IMR-90 (cell line): ENCODE measurements around the gene NGFR. TPM values are rescaled to one million over a fixed set of nuclear protein-coding genes. Genes with fewer than 3 reads are reported as not detected.
A peak's percentile ranks its signal among the peaks of the same experiment; 100 is the strongest.

Source experiments
- ATAC-seq: fragments of 200-7000 bp; cut with Tn5 transposase; 2 replicates; pipeline ENCODE4 v1.9.1; 2020; ENCODE audit warnings: low read depth, mild to moderate bottlenecking, moderate library complexity
- BruUV-seq: library from RNA; stranded (reverse); fragments of 400-500 nt; replicated peaks from 2 replicates; lab custom pipeline; 2021; lab: Mats Ljungman, UMichigan
- CTCF ChIA-PET: fragments of 300-600 bp; formaldehyde crosslinking; extraction: SDS; loops from one replicate; lab custom pipeline; 2021; ENCODE audit warnings: antibody characterized with exemption; lab: Yijun Ruan, JAX
- POLR2A ChIA-PET: fragments of 300-600 bp; sonication (Branson Sonifier 250); formaldehyde crosslinking; loops from one replicate; lab custom pipeline; 2022; ENCODE audit warnings: antibody characterized with exemption; ENCODE audit not compliant: unreplicated experiment; lab: Charles Lee
- DNase-seq: peaks from one replicate; pipeline ENCODE4 v3.0.0; 2013
- H2AFZ ChIP-seq: replicated peaks from 2 replicates; pipeline ENCODE3; 2013; ENCODE audit warnings: low read length, mild to moderate bottlenecking; ENCODE audit not compliant: poor library complexity
- H2AK5ac ChIP-seq: 2 replicates; pipeline ENCODE4 v1.6.1; 2013; ENCODE audit warnings: low read depth, low read length, inconsistent platforms
- H2AK9ac ChIP-seq: replicated peaks from 2 replicates; pipeline ENCODE3; 2013; ENCODE audit warnings: mild to moderate bottlenecking, low read depth, low read length, moderate library complexity; ENCODE audit not compliant: poor library complexity
- H2BK120ac ChIP-seq: 2 replicates; pipeline ENCODE4 v1.6.1; 2013; ENCODE audit warnings: low read depth, low read length, inconsistent platforms
- H2BK15ac ChIP-seq: 3 replicates; pipeline ENCODE4 v1.6.1; 2013; ENCODE audit warnings: low read depth, low read length, inconsistent platforms
- H2BK20ac ChIP-seq: 2 replicates; pipeline ENCODE4 v1.6.1; 2013; ENCODE audit warnings: low read depth, mild to moderate bottlenecking, inconsistent platforms, low read length, moderate library complexity
- H2BK5ac ChIP-seq: 2 replicates; pipeline ENCODE4 v1.6.1; 2013; ENCODE audit warnings: mild to moderate bottlenecking, low read depth, low read length, inconsistent platforms; ENCODE audit not compliant: poor library complexity, severe bottlenecking
- H3K14ac ChIP-seq: replicated peaks from 2 replicates; pipeline ENCODE4 v1.6.1; 2013; ENCODE audit warnings: low read depth, low read length, inconsistent platforms
- H3K18ac ChIP-seq: 2 replicates; pipeline ENCODE4 v1.6.1; 2013; ENCODE audit warnings: low read depth, low read length, control low read depth
- H3K23ac ChIP-seq: 2 replicates; pipeline ENCODE4 v1.6.1; 2013; ENCODE audit warnings: low read depth, low read length, inconsistent platforms
- H3K27ac ChIP-seq: 2 replicates; pipeline ENCODE4 v1.5.1; 2013; ENCODE audit warnings: mild to moderate bottlenecking, control low read depth, low read length; ENCODE audit not compliant: insufficient read depth
- H3K27me3 ChIP-seq: 2 replicates; pipeline ENCODE4 v1.6.1; 2013; ENCODE audit warnings: low read length; ENCODE audit not compliant: control insufficient read depth, insufficient read depth
- H3K36me3 ChIP-seq: 2 replicates; pipeline ENCODE4 v1.6.1; 2013; ENCODE audit warnings: low read length, mixed read lengths; ENCODE audit not compliant: control insufficient read depth, insufficient read depth
- H3K4ac ChIP-seq: 2 replicates; pipeline ENCODE4 v1.6.1; 2013; ENCODE audit warnings: low read depth, low read length, inconsistent platforms
- H3K4me1 ChIP-seq: 2 replicates; pipeline ENCODE4 v1.6.1; 2013; ENCODE audit warnings: low read length, mixed read lengths; ENCODE audit not compliant: control insufficient read depth, insufficient read depth
- H3K4me2 ChIP-seq: 2 replicates; pipeline ENCODE4 v1.6.1; 2013; ENCODE audit warnings: low read depth, mild to moderate bottlenecking, control low read depth, low read length, moderate library complexity
- H3K4me3 ChIP-seq: 2 replicates; pipeline ENCODE4 v1.5.1; 2013; ENCODE audit warnings: low read depth, mild to moderate bottlenecking, control low read depth, low read length, moderate library complexity; ENCODE audit not compliant: insufficient read depth
- H3K56ac ChIP-seq: 2 replicates; pipeline ENCODE4 v1.6.1; 2013; ENCODE audit warnings: low read length, inconsistent platforms; ENCODE audit not compliant: insufficient read depth; ENCODE audit errors: extremely low read depth
- H3K79me1 ChIP-seq, 2 experiments: 2 replicates each; pipeline ENCODE4 v1.6.1; 2013; ENCODE audit warnings: low read length in 2 of 2, inconsistent platforms in 1 of 2, low read depth in 1 of 2
- H3K9ac ChIP-seq: 2 replicates; pipeline ENCODE4 v1.6.1; 2013; ENCODE audit warnings: low read depth, low read length, control low read depth
- H3K9me1 ChIP-seq: 2 replicates; pipeline ENCODE4 v1.6.1; 2013; ENCODE audit warnings: low read length, inconsistent platforms; ENCODE audit not compliant: insufficient read depth
- H3K9me3 ChIP-seq: 2 replicates; pipeline ENCODE4 v1.6.1; 2013; ENCODE audit warnings: low read length; ENCODE audit not compliant: control insufficient read depth, insufficient read depth
- H4K20me1 ChIP-seq: 2 replicates; pipeline ENCODE4 v1.6.1; 2013; ENCODE audit warnings: low read length, inconsistent platforms; ENCODE audit not compliant: insufficient read depth
- H4K5ac ChIP-seq: 2 replicates; pipeline ENCODE4 v1.6.1; 2013; ENCODE audit warnings: mild to moderate bottlenecking, low read depth, low read length, control low read depth
- H4K8ac ChIP-seq, 2 experiments: 2 replicates each; pipeline ENCODE4 v1.6.1; 2013; ENCODE audit warnings: low read depth in 2 of 2, low read length in 2 of 2, control low read depth in 1 of 2, inconsistent platforms in 1 of 2
- H4K91ac ChIP-seq: 2 replicates; pipeline ENCODE4 v1.6.1; 2013; ENCODE audit warnings: low read depth, low read length, inconsistent platforms; ENCODE audit not compliant: insufficient read depth
- BHLHE40 ChIP-seq: fragments of 150-350 bp; IDR thresholded peaks from 2 replicates; pipeline ENCODE4 v1.6.1; 2016; ENCODE audit warnings: mild to moderate bottlenecking, low read depth, low read length
- CEBPB ChIP-seq: IDR thresholded peaks from 2 replicates; pipeline ENCODE4 v1.6.1; 2012; ENCODE audit warnings: low read depth, low read length, improper control_type of control experiment
- RAD21 ChIP-seq: IDR thresholded peaks from 2 replicates; pipeline ENCODE4 v1.6.1; 2012; ENCODE audit warnings: low read length, improper control_type of control experiment
- SMC3 ChIP-seq: fragments of 150-350 bp; IDR thresholded peaks from 2 replicates; pipeline ENCODE4 v1.6.1; 2016; ENCODE audit warnings: low read depth, mild to moderate bottlenecking, antibody characterized with exemption, low read length, moderate library complexity
- WGBS, 2 experiments: methylation state at CpG; one replicate each; pipeline versions ENCODE4 v1.1.5 to v1.1.7; 2013; ENCODE audit warnings: missing lambda C conversion rate in 2 of 2; ENCODE audit not compliant: insufficient read length in 1 of 2; ENCODE audit errors: extremely low coverage in 2 of 2; 5-methylcytosine and 5-hydroxymethylcytosine counted together
- dilution Hi-C: fragments of 300-500 bp; cut with HindIII; formaldehyde crosslinking; loops from one replicate; pipeline ENCODE4 v1.14.3; 2018; ENCODE audit warnings: low sequenced_read_pairs; ENCODE audit not compliant: unreplicated experiment
- in situ Hi-C: fragments of 300-500 bp; cut with MboI; formaldehyde crosslinking; loops from 3 replicates; pipeline ENCODE4 v1.14.3; 2019; ENCODE audit warnings: low sequenced_read_pairs, inconsistent platforms, mixed read lengths
- intact Hi-C: fragments of 100-400 bp; cut with micrococcal nuclease; formaldehyde crosslinking; loops from 2 replicates; pipeline ENCODE4 v1.10.0; 2022
- polyA plus RNA-seq, 3 experiments: library from polyadenylated mRNA; depleted of rRNA; stranded (reverse); fragments of >200 nt; gene quantifications; 2 replicates each; pipeline ENCODE4 v1.2.3, GENCODE V29; 2012; ENCODE audit warnings: low replicate concordance in 1 of 3
- total RNA-seq: library from RNA; depleted of rRNA; stranded (reverse); fragments of >200 nt; gene quantifications from 2 replicates; pipeline ENCODE4 v1.2.3, GENCODE V29; 2012
- TF ChIP-seq, protein P1 (sequence below): conservative IDR thresholded peaks from 2 replicates; pipeline ENCODE4 v1.5.1; 2012; ENCODE audit warnings: mild to moderate bottlenecking, low read depth, low read length, improper control_type of control experiment
- TF ChIP-seq, protein P2 (sequence below): fragments of 150-350 bp; IDR thresholded peaks from 2 replicates; pipeline ENCODE4 v1.6.1; 2016; ENCODE audit warnings: low read depth, mild to moderate bottlenecking, low read length, moderate library complexity, borderline replicate concordance

The NGFR gene
- total and polyA plus RNA-seq, 2 of the 4 experiments (the other 2 are of a cell fraction), result 0.15 to 0.18 TPM

DNA sequence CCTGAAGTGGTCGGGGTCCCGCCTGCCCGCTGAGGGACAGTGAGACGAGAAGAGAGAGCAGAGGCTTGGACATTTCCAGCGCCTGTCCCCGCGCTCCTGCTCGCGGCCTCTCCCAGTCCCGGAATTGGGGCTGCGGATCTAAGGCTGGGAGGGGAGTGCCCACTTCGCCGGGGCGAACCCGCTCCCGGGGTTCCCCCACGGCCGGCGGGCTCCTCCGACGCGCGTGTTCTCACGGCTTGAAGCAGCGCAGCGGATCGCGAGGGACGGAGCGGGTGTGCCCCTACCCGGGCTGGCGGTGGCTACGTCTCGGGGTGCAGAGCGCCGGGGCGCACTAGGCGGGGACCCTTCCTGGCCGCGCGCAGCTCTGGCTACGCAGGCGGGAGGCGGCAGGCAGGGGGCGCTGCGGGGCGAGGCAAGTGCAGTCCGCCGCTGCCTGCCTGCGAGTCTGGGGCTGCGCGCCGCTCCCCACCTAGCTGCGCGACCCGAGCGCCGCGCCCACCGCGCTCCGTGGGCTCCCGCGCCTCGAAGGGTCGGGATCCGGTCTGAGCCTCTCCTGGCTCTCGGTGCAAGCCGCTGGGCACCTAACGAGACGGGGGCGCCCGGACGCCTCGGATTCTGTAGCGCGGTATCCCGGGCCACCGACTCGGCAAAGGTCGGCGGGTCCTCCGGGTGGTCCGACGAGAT lies 1.2 kb downstream of the NGFR start:
- Histone ChIP-seq H3K56ac (no peak overlapping the region), H2BK120ac (no peak overlapping the region), H3K23ac (no peak overlapping the region), H3K27ac (no peak overlapping the region), H2AK9ac (no peak overlapping the region), H4K20me1 (0 out of 2 replicates have a peak, but pooled peaks cover 10% of the 10 kb centered on the region), H3K4me2 (peak overlapping the region; percentile 47; the same call in 1 of the 2 replicates), H3K9me3 (no peaks in the 10 kb centered on the region), H3K9me1 (no peaks in the 10 kb centered on the region), H3K79me1 (no peaks in the 10 kb centered on the region), H4K5ac (no peak overlapping the region), H2BK20ac (no peak overlapping the region), H3K4me1 (peaks cover 7% of the 10 kb centered on the region; the same call in 1 of the 2 replicates), H3K4ac (no peak overlapping the region), H3K27me3 (peaks cover 85% of the 10 kb centered on the region), H2AK5ac (no peak overlapping the region), H2AFZ (peak overlapping the region; percentile 34), H3K4me3 (no peak overlapping the region; the same call in 1 of the 2 replicates), H2BK5ac (no peak overlapping the region), H3K18ac (no peak overlapping the region), H4K8ac (no peak overlapping the region), H4K91ac (no peak overlapping the region), H2BK15ac (no peak overlapping the region), H3K36me3 (no peaks in the 10 kb centered on the region), H3K14ac (no peak overlapping the region), H3K9ac (no peak overlapping the region)
- intact Hi-C loops, result loop anchor here (1.0 kb wide), 1 partner anchor 60 kb away; no protein-coding TSS in a partner anchor
- WGBS, 2 experiments, result 1% methylated on average over 71 of the region's 85 CpGs; no CpG with 5 or more reads in 1 of the 2 experiments
- DNase-seq (peak; percentile 28), ATAC-seq (peak; percentile 85)
- POLR2A ChIA-PET, result no interaction called here
- no peak for TF ChIP-seq BHLHE40
- TF ChIP-seq, protein P1, sequence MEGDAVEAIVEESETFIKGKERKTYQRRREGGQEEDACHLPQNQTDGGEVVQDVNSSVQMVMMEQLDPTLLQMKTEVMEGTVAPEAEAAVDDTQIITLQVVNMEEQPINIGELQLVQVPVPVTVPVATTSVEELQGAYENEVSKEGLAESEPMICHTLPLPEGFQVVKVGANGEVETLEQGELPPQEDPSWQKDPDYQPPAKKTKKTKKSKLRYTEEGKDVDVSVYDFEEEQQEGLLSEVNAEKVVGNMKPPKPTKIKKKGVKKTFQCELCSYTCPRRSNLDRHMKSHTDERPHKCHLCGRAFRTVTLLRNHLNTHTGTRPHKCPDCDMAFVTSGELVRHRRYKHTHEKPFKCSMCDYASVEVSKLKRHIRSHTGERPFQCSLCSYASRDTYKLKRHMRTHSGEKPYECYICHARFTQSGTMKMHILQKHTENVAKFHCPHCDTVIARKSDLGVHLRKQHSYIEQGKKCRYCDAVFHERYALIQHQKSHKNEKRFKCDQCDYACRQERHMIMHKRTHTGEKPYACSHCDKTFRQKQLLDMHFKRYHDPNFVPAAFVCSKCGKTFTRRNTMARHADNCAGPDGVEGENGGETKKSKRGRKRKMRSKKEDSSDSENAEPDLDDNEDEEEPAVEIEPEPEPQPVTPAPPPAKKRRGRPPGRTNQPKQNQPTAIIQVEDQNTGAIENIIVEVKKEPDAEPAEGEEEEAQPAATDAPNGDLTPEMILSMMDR, result peak; percentile 61
- peak; percentile 49; the same call in 1 of the 2 replicates for TF ChIP-seq RAD21
- TF ChIP-seq SMC3, result peak; percentile 29; the same call in 1 of the 2 replicates
- TF ChIP-seq, protein P2, sequence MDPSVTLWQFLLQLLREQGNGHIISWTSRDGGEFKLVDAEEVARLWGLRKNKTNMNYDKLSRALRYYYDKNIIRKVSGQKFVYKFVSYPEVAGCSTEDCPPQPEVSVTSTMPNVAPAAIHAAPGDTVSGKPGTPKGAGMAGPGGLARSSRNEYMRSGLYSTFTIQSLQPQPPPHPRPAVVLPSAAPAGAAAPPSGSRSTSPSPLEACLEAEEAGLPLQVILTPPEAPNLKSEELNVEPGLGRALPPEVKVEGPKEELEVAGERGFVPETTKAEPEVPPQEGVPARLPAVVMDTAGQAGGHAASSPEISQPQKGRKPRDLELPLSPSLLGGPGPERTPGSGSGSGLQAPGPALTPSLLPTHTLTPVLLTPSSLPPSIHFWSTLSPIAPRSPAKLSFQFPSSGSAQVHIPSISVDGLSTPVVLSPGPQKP, result no peak
- TF ChIP-seq CEBPB, result no peak
- BruUV-seq, result no TSS peak
- CTCF ChIA-PET, result interaction anchor here (0.6 to 1.8 kb wide), 7 partner anchors 8 to 154 kb away, joined by 3 to 6 read pairs (median 3); no protein-coding TSS in a partner anchor
- in situ Hi-C loops, result no loop called here
- dilution Hi-C loops, result no loop called here
